HTR-8/SVneo (cell line): ENCODE measurements around the gene CNTN1.
"Not testable (repeated sequence)": the region's sequence is repeated elsewhere in the genome, so short reads cannot be mapped to it uniquely, and the experiment has no call there.

Source experiments
- DNase-seq: peaks from one replicate; pipeline ENCODE4 v3.0.0; 2011; ENCODE audit warnings: low spot score, mixed read lengths; ENCODE audit not compliant: insufficient read length
- FAIRE-seq: peaks from 2 replicates; lab custom pipeline; 2011; peaks lifted over from hg19 to GRCh38; lab: Jason Lieb, UNC

CNTN1 gene

DNA sequence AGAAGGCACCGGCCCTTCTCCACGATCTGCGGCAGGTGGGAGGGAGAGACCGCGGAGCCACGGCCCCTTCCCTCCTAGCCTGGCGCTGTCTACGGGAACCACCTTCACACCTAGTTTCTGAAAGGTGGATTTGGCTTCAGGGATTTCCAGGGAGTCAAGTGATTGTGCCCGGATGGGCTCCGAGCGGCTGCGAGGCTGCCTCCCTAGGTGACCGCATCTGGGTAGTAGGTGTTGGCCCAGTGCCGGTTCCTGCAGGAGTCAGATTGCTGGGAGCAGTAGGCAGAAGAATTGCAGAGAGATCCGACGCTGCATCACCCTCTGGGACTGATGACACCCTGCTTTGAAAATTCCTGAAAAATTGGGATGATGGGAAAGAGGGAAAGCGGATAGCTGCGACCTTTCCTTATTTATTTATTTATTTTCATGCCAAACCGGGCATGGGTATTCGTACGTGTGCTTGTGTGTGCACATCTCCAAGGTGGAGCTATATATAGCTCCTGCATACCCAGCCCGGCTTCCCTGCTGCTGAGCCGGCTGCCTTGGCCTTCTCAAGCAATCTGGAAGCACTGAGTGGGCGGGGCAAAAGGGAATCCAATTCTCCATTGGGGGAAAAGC lies 1.1 kb downstream of the CNTN1 start:
- no peak for DNase-seq
- FAIRE-seq = no peak

DNA sequence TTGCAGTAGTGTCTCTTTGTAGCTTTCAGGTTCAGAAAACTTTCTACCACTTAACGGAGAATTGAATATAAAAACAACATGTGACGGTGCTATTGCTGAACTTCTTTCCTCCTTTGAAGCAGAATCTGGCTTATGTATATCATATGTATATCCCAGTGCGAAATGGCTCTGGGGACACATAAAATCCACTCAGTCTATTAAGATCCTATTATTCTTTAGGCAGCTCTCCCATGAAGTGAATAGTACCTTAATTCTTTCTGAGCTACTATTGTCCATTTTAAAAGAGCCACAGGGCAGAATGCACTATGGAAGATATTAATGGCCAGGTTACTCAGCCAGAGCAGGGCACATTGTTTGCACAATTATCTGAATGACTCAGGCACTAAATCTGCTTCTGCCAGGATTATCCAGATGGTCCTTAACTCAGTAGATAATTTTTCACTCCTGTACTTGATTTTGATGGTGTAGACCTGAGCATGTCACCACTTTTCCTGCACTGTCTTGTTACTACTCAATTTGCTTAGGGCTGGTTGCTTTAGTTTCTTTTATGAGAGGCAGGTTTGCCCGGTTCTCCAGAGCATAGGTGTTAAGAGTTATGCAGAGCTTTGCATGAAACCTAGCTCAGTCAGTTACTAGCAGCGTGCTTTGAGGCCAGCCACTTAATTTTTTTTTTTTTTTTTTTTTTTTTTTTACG lies 5.5 kb downstream of the CNTN1 start:
- FAIRE-seq = no peak
- DNase-seq = no peak

DNA sequence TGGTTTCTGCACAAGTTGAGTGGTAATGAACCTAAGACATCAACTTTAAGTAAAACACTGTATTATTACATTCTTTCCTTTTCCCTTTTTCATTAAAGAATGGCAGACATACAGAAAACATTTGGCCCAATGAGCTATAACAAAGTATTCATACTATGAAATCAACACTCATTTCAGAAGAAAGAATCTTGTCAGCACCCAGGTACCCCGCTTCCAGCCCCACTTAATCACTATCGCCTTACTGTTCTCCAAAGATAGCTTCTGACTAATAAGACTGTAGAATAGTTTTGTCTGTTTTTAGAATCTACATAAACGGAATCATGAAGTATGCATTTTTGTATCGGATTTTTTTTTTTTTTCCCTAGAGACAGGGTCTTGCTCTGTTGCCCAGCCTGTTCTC lies 9.5 kb downstream of the CNTN1 start:
- DNase-seq = no peak
- FAIRE-seq = no peak

DNA sequence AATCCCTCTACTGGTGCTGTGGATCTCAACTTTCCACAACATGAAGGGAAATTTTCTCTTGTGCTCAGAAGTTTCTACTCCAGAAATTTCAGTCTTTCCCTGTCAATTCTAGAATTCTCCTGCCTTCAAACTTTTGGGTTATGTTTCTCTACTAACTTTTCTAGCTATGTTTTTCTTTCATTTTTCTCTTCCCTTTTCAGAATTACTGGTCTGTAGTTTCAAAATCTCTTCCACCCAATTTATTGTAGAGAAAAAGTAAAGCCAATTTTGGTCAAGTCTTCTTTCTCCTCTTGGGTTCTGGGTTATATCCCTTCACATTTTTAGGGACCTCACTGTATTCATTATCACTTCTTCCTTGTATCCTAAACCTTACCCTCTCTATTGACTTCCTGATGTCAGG lies 18.9 kb downstream of the CNTN1 start:
- FAIRE-seq = no peak
- no peak for DNase-seq

DNA sequence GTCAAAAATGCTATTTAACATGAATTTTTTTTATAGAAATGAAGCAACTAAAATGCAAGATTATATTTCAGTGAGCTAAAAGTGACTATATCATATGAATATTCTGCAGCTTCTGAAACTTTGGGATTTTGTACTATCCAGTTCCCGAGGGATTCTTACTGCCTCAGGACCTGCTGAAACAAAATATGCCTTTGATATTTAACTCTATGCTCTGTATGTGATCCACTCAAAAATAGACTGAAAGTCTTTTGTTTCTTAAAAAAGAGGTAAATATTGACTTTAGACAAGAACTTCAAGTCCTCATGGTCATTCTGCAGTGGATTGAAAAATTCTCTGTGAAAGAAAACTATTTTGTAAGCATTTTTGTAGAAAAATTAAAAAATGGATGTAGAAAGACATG lies 22.4 kb downstream of the CNTN1 start:
- DNase-seq (no peak), FAIRE-seq (no peak)

DNA sequence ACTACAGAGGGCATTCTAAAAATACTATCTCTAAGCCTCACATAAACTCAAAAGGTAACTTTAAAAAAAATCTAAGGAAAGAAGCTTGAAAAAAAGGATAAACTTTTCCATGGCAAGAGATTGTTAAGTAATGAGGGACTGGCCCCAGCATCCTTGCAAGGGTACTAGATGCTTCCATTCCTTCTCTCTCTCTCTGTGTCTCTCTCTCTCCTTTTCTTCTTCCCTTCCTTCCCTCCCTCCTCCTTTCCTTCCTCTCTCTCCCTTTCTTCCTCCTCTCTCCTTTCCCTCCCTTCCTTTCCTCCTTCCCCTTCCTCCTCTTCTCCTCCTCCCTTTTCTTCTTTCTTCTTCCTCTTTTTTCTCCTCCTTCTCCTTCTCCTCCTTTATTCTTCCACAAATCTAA lies 23.8 kb downstream of the CNTN1 start:
- no peak for DNase-seq
- FAIRE-seq = no peak

DNA sequence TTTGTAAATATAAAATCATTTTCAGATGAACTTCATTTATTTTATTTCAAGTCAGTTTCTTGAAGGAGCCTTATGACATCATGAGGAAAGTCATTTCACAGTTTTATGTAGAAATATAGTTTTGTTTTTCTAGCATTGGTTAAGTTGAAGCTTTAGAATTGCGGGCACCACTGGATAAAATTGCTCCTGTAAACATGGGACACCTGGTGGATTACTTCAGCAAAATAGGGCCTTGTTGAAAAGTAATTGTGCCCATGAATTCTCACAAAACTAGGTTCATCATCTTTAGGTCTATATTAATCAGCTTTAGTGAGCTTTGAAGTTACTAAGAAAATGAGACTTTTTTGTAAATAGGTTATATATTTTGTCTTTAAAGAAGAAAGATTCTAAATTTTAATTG lies 25.3 kb downstream of the CNTN1 start:
- FAIRE-seq = no peak
- no peak for DNase-seq

DNA sequence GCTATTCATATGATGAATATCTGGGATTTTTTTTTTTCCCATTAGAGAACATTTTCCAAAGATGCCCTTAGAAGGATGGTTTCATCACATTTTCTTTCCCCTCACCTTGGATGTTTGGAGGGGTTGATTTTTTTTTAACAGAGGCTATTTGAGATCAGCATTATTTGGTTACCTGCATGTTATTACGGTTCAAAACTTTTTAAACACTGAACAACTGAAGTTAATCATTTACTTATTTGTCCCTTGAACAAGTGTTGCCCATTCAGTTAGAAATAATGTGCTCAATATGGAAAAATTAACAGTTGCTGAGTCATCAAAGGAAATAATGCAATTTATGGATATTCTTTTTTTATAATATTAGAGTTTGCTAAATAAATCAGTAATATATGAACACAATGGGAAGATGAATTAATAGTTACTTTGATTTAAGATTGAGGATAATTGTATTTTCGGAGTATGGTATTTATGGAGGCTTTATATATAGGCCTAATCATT lies 26.7 kb downstream of the CNTN1 start:
- no peak for FAIRE-seq
- DNase-seq = no peak

DNA sequence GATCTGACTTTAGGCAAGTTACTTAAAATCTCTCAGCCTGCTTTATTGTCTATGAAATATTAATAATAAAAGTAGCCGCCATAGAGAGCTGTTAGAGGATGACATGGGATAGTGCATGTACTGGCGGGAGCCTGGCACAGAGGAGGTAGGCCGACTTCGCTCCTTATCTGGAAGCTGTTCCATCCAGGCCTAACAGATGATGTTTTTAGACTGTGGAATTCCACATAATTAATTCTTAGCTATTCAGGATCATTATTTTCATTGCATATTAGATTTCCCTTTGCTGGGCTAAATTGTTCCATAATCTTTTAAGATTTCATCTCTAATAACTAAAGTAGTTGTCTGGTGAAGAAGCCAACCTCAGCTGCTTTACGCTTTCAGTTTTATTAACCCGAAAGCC lies 30.8 kb downstream of the CNTN1 start:
- no peak for FAIRE-seq
- no peak for DNase-seq

DNA sequence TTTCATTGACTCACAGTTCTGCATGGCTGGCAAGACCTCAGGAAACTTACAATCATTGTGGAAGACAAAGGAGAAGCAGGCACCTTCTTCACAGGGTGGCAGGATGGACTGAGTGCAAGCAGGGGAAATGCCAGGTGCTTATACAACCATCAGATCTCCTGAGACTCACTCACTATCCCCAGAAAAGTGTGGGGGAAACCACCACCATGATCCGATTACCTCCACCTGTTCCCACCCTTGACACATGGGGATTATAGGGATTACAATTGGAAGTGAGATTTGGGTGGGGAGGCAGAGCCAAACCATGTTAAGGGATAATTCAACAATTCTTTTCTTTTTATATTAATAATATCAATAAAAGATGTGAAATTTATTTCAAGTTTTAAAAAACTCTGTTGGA lies 34.1 kb downstream of the CNTN1 start:
- no peak for FAIRE-seq

DNA sequence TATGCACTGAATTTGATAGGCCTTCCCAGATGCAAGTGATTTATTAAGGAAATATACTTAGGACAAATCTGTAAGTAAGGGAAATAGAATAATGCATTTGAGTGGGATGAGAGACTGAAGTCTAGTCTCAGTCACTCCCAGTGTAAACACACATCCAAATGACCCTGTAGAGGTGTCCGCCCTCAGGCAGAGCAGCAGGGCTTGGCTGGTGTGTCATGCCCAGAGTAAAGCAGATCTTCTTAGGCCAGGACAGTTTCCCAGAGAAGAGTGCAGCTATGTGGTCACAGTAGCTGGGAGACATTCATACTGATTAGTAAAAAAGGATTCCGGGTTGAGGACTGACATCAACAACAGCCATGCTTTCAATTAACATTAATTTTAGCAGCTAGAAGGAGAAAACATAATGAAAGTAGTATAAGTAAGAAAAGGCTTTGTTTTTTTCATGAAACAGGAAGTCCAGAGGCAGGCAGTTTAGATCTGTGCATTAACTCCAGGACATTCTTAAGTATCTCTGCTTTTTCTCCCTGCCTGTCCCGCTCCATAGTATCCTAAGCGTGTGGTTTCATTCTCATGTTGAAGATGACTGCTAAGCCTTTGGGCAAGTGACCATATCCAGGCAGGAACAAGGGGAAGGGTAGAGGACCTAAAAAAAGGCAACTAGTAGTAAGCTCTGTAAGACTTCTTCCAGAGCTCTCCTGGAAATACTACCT lies 35.7 kb downstream of the CNTN1 start:
- FAIRE-seq (no peak), DNase-seq (no peak)

More for the DNA sequence above, 34.1 kb downstream of the CNTN1 start:
- DNase-seq = no peak

DNA sequence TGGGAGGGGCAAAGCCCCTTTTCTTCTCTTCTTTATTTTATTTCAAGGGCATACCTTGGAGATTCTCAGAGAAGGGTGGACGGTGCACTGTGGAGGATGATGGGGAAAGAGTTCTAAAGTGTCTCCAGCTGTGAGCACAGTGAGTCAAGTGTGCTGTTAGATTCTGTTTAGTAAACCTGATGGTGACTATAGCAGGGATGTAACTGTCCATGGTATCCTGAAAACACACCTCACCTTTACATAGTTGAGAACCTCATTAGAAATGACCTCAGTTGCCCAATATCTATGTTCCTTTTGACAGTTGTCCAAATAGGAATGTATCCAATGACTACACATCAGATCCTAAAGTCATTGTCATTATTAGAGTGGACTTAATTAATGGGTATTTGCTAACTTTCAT lies 38.0 kb downstream of the CNTN1 start:
- FAIRE-seq (no peak), DNase-seq (no peak)

DNA sequence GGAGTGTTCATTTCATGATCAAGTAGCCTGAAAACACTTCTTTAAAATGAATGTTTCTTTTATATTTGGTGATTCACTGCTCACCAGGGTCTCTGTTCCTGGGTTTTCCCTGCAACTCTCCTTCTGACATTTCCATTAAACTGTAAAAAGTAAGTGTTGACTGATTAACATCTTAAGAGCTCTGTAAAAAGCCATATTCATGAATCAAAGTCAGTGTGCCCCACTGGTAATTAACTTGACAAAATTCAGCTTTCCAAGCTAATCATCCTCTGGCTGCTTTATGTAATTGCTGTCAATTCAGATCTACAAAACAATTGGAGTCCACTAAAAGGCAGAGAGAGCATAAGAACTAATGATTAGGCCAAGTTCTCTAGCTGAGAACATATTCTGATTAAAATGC lies 41.6 kb downstream of the CNTN1 start:
- FAIRE-seq = no peak
- DNase-seq = no peak

DNA sequence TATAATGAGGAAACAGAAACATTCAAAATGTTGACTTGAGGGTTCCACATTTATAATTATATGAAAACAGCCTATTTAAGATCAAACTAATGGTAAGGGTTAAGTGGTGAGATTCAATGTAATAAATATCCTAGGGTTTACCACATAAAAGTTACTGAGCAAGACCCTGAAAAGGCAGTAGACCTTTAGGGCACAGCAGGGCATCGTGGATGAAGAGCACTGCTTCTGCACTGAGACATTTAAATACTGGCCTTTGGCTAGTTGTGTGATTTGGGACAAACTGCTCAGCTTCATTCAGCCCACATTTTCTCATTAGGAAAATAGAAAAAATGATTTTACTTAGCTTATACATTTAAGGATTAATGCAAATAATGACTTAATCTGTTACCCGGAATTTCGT lies 42.0 kb downstream of the CNTN1 start:
- FAIRE-seq (no peak), DNase-seq (no peak)

DNA sequence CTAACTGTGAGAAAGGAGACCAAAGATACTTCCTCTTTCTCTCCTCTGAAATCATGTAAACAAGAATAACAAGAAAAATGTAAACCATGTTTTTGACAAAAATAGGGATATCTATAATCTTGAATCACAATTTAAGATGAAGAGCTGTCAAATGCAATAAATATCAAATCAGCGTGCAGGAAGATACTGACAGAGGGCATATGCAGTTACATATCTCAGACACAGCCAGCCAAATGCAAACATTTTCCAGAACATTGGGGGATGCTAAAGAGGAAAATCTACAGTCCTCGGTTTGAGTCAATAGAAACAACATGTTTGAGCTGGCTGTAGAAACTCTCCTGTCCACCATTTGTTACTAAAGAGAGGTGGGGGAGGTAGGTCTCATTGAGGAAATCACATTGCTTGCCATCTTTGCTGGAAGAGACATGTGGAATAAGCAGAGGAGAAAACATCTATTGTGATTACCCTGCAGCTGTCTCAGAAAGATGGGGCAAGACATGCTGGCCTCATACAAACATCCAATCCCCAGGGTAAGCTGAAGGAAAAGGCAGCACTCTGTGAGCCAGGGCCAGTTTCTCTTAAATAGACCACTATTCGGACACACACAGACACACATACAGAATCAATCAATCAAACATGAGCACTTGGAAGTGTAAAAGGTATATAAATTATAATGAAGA lies 43.5 kb downstream of the CNTN1 start:
- no peak for DNase-seq
- no peak for FAIRE-seq

DNA sequence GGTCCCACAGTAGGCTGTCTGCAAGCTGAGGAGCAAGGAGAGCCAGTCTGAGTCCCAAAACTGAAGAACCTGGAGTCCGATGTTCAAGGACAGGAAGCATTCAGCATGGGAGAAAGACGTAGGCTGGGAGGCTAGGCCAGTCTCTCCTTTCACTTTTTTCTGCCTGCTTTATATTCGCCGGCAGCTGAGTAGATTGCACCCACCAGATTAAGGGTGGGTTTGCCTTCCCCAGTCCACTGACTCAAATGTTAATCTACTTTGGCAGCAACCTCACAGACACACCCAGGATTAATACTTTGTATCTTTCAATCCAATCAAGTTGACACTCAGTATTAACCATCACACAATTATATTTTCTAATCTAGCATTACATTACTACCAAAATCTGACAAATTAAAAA lies 45.2 kb downstream of the CNTN1 start:
- not testable (repeated sequence) for FAIRE-seq, DNase-seq

DNA sequence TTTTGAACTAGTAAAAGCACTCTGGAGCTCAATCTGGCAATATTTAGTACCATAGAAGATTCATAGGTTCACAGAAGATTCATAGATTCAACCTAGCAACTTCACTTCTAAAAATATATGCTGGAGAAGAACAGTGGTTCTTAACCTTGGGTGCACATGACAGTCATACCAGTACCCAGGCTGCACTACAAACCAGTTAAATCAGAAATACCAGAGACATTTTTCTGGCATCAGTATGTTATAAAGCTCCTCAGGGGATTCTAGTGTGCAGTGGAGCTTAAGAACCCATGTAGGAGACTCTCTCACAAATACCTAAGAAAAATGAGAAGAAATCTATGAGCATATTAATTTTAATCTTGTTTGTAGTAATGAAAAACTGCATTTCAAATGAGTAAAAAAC lies 46.6 kb downstream of the CNTN1 start:
- no peak for FAIRE-seq
- no peak for DNase-seq

DNA sequence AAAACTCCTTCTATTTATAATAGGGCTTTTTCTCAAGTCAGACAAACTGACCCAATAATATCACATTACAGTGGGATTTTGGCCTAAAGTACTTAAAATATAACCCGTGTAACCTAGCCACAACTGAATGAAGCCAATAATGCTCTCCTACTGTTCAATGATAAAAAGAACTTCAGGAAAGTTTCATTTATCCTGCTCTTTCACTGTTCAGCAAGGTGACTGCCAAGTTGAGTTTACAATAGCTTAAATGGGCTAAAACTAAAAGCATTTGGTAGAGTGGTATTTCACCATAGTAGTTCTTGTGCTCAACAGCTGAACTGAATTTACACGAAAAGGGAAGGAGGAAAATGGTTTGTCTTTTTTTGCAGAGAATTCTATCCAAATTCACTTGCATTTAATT lies 49.8 kb downstream of the CNTN1 start:
- no peak for DNase-seq
- FAIRE-seq = no peak

DNA sequence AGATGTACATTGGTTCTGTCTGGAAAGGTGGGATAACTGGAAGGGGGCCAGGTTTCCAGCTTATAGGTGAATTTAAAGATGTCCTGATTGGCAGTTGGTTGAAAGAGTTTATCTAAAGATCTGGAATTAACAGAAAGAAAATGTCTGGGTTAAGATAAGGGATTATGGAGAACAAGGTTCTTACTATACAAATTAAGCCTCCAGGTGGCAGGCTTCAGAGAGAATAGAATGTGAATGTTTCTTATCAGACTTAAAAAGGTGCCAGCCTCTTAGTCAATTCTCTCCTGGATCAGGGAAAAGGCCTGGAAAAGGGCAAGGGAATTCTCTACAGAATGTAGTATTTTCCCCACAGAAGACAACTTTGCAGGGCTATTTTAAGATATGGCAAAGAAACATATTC lies 53.1 kb downstream of the CNTN1 start:
- DNase-seq (no peak), FAIRE-seq (no peak)

DNA sequence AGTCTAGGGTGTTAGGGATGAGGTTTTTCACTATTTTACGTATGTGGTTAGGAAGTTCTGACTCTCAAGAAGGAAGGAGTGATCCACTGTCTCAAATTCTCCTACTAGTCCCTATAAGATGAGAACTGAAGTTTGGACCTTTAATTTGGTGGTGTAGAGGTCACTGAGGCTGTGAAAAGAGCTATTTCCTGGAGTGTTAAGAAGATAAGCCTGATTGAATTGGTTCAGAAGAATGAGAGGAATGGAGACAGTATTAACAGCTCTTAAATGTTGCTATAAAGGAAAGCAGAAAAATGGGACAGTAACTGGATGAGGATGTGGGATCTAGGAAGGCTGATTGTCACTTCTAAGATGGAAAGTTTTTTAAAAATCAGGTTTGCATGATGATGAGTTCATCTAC lies 57.6 kb downstream of the CNTN1 start:
- no peak for DNase-seq
- FAIRE-seq = no peak

DNA sequence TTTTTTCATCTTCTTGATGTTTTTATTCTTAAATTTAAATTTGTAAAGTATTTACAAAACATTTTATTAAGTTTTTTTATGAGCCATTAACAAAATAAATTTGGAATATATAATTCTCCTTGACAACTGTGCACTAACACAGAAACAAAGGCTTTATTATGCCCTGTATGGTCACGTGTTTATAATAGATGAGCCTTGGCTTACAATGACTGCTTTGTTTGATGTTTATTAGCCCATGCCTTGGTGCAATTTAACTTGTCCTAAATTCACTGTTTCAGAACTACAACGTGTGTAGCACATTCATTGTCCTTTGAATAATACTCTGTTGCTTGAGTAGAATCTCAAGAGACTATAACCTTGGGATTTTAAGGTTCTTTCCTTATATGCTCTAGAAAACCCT lies 59.8 kb downstream of the CNTN1 start:
- no peak for FAIRE-seq
- DNase-seq = no peak
